Measurements from ENCODE around the gene POLK. TPM values are rescaled to one million over a fixed set of nuclear protein-coding genes. Genes with fewer than 3 reads are reported as not detected.

The POLK gene
- total RNA-seq, 1 donor from 2014 or later, result 62.9 TPM

Small RNA genes within 50 kb of the gene (small RNA-seq; reads per million reads assigned to genes)
- gene RNU7-175P (ENCODE audit: low replicate concordance), result not detected

Other genes with a start within 250 kb of the POLK start
- 75.3 TPM for gene HMGCR, start 174.7 kb upstream of the POLK start, total RNA-seq
- 62.2 TPM for gene CERT1, start 262 bp upstream of the POLK start, total RNA-seq
- 2.3 TPM for gene ANKDD1B, start 99.6 kb downstream of the POLK start, total RNA-seq
- 10.7 TPM for gene POC5, start 205.5 kb downstream of the POLK start, total RNA-seq